Dermis microvascular lymphatic vessel endothelial cell (primary cell): Measurements from ENCODE around the gene SENP6. TPM values are rescaled to one million over a fixed set of nuclear protein-coding genes. Genes with fewer than 3 reads are reported as not detected.
"Not testable (repeated sequence)": the region's sequence is repeated elsewhere in the genome, so short reads cannot be mapped to it uniquely, and the experiment has no call there.

Experiments used
- DNase-seq, 2 donors: peaks; one replicate each; pipeline versions ENCODE4 v3.0.0 to v3.0.0-alpha.2; 2010; ENCODE audit warnings: low read depth in 2 of 2
- total RNA-seq: library from RNA; depleted of rRNA; stranded (reverse); fragments of >200 nt; gene quantifications from 2 replicates; pipeline ENCODE4 v1.2.1, GENCODE V29; 2014

The SENP6 gene, protein sequence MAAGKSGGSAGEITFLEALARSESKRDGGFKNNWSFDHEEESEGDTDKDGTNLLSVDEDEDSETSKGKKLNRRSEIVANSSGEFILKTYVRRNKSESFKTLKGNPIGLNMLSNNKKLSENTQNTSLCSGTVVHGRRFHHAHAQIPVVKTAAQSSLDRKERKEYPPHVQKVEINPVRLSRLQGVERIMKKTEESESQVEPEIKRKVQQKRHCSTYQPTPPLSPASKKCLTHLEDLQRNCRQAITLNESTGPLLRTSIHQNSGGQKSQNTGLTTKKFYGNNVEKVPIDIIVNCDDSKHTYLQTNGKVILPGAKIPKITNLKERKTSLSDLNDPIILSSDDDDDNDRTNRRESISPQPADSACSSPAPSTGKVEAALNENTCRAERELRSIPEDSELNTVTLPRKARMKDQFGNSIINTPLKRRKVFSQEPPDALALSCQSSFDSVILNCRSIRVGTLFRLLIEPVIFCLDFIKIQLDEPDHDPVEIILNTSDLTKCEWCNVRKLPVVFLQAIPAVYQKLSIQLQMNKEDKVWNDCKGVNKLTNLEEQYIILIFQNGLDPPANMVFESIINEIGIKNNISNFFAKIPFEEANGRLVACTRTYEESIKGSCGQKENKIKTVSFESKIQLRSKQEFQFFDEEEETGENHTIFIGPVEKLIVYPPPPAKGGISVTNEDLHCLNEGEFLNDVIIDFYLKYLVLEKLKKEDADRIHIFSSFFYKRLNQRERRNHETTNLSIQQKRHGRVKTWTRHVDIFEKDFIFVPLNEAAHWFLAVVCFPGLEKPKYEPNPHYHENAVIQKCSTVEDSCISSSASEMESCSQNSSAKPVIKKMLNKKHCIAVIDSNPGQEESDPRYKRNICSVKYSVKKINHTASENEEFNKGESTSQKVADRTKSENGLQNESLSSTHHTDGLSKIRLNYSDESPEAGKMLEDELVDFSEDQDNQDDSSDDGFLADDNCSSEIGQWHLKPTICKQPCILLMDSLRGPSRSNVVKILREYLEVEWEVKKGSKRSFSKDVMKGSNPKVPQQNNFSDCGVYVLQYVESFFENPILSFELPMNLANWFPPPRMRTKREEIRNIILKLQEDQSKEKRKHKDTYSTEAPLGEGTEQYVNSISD
- total RNA-seq = 34.1 and 37.8 TPM in 2 replicates

DNA sequence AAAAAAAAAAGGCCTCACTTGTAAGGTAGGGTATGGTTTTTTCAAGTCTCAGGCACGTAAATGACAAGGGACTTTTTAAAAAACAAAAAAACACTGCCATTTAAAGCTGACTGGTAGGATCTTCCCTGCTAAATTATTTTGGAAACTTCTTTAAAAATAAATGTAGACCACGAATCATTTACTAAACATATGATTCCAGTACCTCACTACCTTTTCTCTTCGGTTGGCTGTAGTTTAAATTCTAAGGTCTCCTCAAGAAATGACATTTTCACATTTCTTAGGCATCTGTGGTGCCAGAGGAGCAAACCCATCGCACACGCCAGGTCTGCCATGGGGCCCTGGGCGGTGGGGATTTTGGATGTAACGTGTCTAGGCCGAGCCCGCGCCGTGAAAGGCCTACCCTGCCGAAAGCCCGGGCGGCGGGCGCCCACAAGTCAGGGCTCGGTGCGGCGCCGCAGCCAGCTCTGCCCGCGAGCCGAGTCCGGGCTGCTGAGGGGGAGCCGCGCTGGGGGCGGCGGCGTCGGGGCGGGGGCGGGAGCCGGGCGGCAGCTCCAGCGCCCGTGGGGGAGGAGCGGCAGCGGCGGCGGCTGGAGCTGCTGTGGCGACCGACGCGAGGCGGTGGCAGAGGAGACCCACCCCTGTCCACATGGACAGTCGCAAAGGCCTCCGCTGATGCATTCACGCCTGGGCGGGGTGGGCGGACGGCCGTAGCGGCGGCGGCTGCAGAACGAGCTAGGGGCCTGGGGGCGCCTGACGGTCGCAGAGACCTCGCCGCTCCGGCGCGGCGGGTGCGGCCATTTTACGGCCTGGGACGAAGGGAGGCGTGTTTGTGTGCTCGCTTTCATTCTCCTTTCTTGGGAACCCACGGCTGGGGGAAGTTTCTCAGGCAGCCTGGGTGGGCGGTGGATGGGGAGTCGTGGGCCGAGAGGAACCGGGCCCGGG is at the start of gene SENP6:
Gene SENP6, plus strand, starts transcription at position 577 of the 942 bp plus-strand sequence. CDS start 645 bp downstream, outside the sequence.
- peak; percentile 72 to 92 for DNase-seq

DNA sequence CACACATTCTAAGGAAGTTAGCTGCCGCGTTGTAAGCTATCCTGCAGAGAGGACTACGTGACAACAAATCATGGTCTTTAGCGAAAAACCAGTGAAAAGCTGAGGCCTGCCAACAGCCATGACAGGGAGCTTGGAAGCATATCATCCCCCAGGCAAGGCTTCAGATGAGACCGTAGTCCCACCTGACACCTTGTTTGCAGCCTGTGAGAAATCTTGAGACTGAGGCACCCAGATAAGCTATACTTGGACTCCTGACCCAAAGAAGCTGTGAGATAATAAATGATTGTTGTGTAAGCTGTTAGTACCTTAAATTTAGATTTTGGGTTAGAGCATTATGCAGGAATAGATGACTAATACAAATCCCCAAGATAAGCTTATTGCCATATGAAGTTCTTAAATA is 45.4 kb upstream of the SENP6 start:
- DNase-seq = no peak

DNA sequence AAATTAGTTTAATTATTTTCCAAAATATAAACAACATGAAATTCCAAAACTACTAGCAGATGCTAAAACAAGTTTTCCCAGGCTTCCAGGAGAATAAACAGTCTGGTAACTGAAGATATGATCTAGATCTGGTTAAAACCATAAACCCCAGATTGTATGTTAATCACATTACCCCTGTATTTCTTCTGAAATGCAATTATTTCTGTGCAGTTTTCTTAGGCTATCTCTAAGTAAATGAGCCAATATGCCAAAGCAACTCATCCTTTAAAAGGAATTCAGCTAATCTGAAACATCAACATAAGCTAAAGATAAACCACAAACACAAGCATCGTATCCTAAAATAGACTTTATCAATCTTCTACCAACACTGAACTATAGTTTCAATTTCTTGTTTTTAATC is 44.6 kb upstream of the SENP6 start:
- DNase-seq = no peak

DNA sequence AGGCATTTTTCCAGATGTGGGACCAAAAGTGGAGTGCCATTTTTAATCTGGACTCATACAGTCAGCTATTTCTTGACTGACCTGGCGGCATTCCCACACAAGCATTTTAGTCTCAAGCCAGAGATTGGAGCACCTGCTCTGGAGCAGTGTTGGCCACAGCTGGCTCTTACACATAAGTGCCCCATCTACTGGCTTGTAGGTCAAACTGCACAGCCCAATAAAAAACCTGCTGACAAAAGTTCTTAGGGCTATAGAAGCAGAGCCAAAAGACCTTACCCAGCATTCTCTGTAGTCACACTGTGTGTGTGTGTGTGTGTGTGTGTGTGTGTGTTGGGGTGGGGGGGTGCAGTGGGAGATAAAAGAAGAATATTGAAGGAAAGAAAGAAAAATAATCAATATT is 38.6 kb upstream of the SENP6 start:
- peak; percentile 24 to 68 for DNase-seq

DNA sequence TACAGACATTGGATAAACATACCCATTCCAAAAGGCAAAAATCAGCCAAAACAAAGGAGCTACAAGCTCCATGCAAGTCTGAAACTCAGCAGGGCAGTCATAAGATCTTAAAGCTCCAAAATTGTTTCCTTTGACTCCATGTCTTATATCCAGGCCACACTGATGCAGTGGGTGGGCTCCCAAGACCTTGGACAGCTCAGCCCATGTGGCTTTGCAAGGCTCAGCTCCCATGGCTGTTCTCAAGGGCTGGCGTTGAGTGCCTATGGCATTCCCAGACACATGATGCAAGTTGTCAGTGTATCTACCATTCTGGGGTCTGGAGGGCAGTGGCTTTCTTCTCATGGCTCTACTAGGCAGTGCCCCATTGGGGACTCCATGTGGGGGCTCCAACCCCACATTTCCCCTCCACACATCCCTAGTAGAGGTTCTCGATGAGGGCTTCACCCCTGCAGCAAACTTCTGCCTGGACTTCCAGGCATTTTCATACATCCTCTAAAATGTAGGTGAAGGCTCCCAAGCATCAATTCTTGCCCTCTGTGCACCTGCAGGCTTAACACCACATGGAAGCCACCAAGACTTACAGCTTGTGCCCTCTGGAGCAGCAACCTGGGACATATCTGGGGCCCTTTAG is 35.4 kb upstream of the SENP6 start:
- DNase-seq = no peak

DNA sequence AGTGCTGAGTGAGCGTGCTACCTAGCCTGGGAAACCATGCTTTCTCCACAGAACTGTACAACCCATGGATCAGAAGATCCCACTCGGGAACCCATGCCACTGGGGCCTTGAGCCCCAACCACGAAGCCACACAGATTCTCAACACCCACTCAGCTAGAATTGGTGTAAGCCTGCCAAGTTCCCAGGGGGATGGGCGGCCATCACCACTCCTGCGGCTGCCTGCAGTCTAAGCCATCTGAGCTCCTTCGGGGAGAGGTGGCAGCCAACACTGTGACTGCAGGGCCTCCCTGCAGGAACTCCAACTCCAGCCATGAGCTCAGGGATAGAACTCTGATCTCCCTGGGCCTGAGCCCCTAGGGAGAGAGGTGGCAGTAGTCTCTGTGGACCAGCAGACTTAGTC is 33.6 kb upstream of the SENP6 start:
- no peak for DNase-seq

DNA sequence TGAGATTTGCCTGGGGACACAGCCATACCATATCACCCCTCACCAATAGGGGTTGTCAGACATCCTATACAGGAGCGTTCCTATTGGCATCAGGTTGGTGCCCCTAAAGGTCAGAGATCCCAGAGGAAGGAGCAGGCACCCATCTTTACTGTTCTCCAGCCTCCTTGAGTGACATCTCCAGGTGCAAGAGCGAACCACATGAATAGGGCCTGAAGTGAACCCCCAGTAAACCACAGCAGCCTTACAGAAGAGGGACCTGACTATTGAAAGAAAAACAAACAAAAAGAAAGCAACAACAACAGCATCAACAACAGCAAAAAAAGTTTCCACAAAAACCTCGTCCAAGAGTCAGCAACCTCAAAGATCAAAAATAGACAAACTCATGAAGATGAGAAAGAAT is 32.7 kb upstream of the SENP6 start:
- no peak for DNase-seq

DNA sequence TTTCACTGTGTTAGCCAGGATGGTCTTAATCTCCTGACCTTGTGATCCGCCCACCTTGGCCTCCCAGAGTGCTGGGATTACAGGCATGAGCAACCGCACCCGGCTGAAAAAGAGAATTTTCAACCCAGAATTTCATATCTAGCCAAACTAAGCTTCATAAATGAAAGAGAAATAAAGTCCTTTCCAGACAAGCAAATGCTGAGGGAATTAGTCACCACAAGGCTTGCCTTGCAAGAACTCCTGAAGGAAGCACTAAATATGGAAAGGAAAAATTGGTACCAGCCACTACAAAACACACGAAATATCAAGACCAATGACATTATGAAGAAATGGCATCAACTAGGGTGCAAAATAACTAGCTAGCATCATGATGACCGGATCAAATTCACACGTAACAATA is 31.0 kb upstream of the SENP6 start:
- not testable (repeated sequence) for DNase-seq

DNA sequence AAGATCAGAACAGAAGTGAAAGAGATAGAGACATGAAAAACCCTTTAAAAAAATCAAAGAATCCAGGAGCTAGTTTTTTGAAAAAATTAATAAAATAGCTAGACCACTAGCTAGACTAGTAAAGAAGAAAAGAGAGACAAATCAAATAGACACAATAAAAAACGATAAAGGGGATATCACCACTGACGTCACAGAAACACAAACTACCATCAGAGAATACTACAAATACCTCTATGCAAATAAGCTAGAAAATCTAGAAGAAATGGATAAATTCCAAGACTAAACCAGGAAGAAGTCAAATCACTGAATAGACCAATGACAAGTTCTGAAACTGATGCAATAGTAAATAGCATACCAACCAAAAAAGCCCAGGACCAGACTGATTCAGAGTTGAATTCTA is 29.6 kb upstream of the SENP6 start:
- DNase-seq = no peak

DNA sequence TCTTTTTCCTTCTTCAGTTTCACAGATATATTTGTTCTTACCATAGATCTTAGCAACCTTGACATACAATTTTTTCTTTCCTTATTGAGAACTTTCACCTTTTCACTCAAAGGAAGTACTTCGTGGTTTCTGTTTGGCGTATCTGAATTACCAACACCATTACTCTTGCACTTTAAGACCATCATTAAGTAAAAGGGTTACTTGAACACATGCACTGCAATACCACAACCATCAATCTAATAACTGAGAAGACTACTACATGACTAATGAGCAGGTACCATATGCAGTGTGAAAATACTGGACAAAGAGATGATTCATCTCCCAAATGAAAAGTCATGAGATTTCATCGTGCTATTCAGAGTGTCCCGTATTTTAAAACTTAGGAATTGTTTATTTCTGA is 21.7 kb upstream of the SENP6 start:
- no peak for DNase-seq

DNA sequence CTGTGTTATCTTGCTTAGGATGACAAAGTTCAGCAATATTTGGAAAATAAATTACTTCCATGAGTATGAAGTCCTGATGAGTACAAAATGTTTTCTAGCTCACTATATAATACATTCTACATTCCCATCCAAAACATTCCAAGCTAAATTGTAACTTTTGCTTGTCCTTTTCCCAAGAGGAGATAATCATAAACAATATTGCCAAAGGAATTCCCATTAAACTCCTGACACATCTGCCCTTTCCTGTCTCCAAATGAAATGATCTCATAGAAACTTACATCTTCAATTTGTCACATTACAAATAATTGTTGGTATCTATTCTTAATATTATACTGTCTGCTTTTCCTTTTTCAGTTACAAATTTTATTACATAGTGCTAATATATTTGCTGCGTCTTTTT is 20.4 kb upstream of the SENP6 start:
- no peak for DNase-seq

DNA sequence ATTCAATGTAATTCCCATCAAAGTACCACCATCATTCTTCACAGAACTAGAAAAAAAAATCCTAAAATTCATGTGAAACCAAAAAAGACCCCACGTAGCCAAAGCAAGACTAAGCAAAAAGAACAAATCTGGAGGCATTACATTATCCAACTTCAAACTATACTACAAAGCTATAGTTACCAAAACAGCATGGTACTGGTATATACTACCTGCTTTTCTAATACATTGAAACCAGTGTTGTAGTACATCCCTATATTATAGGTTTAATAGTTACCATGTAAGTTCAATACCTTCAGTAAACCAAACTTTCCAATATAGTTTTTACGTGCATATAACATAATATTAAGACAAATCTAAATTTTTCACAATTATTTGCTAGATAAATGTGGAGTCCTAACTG is 17.1 kb upstream of the SENP6 start:
- DNase-seq = not testable (repeated sequence)

DNA sequence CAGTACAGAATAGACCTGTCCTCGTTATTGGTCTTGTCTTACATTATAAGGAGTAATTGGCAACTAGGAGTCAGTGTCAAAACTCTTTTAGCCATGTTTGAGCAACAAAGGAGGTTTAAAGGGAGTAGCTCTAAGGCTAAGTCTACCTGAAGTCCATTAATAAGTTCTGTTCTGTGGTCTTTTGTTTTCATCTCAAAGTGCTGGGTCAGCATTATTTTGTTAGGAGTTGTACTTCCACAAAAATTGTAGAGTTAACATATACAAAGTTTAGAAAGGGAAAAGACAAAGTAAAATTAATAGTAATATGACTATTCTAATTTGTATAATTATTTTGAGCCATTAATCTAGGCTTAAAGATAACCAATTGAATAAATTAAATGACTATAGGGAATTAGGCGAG is 12.7 kb upstream of the SENP6 start:
- DNase-seq = no peak

DNA sequence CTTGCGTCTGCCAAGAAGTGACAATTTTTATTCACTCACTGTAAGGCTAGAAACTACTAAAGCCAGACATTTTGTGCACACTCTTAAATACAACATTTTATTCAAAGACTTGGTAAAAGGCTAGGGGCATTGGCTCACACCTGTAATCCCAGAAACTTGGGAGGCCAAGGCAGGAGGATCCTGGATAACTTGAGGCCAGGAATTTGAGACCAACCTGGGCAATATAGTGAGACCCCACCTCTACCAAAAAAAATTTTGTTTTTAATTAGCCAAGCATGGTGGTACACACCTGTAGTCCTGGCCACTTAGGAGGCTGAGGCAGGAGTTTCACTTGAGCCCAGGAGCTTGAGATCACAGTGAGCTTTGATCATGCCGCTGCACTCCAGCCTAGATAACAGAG is 11.3 kb upstream of the SENP6 start:
- no peak for DNase-seq

DNA sequence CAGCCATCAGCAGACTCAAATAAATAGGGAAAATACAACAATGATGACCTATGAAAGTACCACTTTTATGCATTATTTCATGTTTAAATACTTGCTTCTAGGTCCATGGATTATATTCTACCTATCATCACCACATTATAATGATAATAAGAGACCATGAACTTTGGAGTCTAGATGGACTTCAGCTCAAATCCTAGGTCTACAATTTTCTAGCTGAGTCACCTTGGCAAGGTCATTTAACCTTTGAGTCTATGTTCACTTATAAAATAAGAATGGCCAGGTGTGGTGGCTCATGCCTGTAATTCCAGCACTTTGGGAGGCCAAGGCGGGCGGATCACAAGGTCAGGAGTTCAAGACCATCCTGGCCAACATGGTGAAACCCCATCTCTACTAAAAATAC is 5.3 kb upstream of the SENP6 start:
- DNase-seq = not testable (repeated sequence)

DNA sequence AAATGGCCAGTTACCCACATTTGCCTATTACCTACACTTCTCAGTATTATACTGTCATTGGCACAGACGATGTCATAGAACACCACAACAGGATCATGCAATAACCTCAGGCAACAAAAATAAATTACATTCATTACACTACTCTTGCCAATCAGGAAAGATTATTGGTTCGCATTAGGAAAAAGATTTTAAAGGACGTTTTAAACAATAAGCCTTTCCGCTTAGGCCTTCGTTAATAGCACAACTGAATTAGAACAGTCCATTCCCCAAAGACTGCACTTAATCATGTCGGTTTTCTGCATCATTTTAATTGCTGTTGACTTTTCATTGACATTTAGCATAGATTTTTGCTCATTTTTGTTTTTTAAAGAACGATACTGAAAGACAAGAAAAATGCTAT is 912 bp upstream of the SENP6 start:
- no peak for DNase-seq

DNA sequence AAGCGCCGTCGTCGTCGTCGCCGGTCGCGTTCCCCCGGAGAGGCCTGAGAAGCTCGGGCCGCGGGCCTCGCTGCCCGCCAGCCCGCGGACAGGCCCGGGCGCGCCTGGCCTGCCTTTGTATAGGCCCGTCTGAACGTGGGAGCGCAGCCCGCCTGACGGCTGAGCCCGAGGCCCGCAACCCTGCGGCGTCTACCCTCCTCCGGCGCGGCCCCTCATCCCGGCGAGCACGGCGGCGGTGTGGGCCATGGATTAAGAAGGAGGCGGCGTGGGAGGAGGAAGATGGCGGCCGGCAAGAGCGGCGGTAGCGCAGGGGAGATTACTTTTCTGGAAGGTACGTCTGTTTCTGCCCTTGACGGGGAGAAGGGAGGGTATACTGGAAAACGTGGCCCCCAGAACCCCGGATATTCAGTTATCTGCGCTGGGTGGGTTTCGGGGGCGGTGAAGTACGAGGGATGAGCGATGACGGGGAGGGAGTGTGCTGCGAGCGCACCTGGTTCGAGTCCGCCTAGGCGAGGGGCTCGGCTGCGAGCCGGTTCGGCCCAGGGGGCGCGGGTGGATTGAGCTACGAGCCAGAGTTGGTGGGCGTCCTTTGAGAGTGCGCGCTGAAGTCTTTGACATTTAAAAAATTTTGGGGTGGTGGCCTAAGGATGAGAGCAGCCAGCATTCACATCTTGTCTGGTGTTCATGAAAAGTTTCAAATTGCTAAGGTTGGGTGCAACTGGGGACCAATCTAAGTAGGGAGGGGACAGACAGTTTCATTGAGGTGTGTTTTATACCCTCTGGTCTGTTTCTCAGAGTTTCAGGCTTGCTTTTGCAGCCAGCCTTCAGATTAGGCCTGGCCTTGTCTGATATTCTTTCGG is 796 bp downstream of the SENP6 start:
- DNase-seq = peak in 1 of 2 donors; percentile 58

DNA sequence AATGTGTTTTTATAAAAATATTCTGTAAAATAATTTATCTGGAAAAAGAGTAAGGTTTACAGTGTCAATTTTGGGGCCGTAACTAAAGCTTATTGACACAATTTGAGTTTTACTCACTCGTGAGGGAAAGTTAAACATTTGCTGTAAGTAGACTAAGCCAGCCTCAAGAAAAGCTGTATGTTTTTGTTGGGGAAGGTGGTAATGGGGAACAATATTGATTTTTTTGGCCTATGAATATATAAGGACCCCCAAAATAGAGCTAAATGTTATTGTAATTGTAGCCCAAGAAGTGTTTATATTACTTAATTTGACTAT is 1.4 kb downstream of the SENP6 start:
- no peak for DNase-seq

DNA sequence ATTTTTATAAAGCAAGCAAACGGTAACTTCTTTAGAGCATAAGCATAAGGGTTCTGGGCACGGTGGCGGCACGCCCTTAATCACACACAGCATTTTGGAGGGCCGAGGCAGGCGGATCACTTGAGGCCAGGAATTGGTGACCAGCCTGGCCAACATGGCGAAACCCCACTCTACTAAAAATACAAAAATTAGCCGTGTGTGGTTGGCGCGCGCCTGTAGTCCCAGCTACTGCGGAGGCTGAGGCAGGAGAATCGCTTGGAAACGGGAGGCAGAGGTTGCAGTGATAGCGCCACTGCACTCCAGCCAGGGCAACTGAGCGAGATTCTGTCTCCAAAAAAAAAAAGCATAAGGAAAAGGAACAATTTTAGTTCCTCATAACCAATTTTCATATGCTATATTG is 2.6 kb downstream of the SENP6 start:
- DNase-seq = no peak

DNA sequence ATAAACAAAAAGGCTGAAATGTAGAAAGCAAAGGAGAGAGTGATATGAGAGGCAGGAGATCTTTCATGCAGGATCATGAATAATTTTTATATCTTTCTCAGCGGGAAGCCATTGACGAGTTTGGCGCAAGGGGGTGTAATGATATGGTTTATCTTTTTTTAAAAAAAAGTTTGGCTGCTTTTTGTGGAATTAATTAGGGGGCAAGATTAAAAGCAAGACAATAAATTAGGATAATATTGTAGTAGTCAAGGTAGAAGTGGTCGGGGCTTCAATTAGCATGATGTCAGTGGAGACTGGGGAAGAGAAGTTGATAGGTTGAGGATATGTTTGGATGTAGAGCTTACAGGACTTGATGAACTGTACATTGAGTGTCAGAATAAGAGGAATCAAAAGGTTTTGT is 4.0 kb downstream of the SENP6 start:
- DNase-seq = no peak
